ENCODE measurements around the gene HRH4.

Gene HRH4

GRCh38 chr18:24515721-24516120, 55.3 kb downstream of the HRH4 start:
- DNase-seq, result no peak

GRCh38 chr18:24516261-24516660, 55.8 kb downstream of the HRH4 start:
- no peak for DNase-seq

- no peak for DNase-seq
Observed at GRCh38 chr18:24517554-24517953, 57.1 kb downstream of the HRH4 start.

- no peak for DNase-seq
Observed at GRCh38 chr18:24518596-24518995, 58.2 kb downstream of the HRH4 start.

Measured in femur (tissue), 1 donor.